GM12891 (cell line): Measurements from ENCODE around the gene LCOR.

Experiments used
- PAX5 ChIP-seq: IDR thresholded peaks from 2 replicates; pipeline ENCODE4 v1.6.1; 2011; ENCODE audit warnings: low read length, moderate library complexity, mild to moderate bottlenecking; ENCODE audit not compliant: insufficient read depth, severe bottlenecking
- POLR2A ChIP-seq: IDR thresholded peaks from 2 replicates; pipeline ENCODE4 v1.6.1; 2011; ENCODE audit warnings: low read depth, low read length, control low read depth
- POLR2AphosphoS5 ChIP-seq: IDR thresholded peaks from 2 replicates; pipeline ENCODE4 v1.6.1; 2011; ENCODE audit warnings: low read depth, low read length, control low read depth
- POU2F2 ChIP-seq: IDR thresholded peaks from 2 replicates; pipeline ENCODE4 v1.6.1; 2011; ENCODE audit warnings: low read depth, mild to moderate bottlenecking, control low read depth, low read length, moderate library complexity
- SPI1 ChIP-seq: IDR thresholded peaks from 2 replicates; pipeline ENCODE4 v1.6.1; 2011; ENCODE audit warnings: low read depth, low read length, control low read depth
- TAF1 ChIP-seq: IDR thresholded peaks from 2 replicates; pipeline ENCODE4 v1.6.1; 2011; ENCODE audit warnings: low read depth, low read length, control low read depth

GRCh38 chr10:96896884-96897589 lies 64.9 kb downstream of the LCOR start:
- TF ChIP-seq POLR2AphosphoS5 (no peak), POLR2A (no peak), TAF1 (no peak), SPI1 (no peak), PAX5 (no peak), POU2F2 (no peak)
